A549 treated with Mapracorat at 1 μM for 4 hours (cell line): ENCODE results near the gene IL36RN. TPM values are rescaled to one million over a fixed set of nuclear protein-coding genes. Genes with fewer than 3 reads are reported as not detected.

ENCODE experiments used
- total RNA-seq: library from RNA; stranded (reverse); fragments of 200-300 nt; extraction: Qiagen RNA extraction; gene quantifications from 5 replicates; pipeline ENCODE4 v1.2.3, GENCODE V29; 2022

The IL36RN gene
- 0.07 to 0.21 TPM in 2 of 5 replicates, not detected in the others for total RNA-seq

DNA sequence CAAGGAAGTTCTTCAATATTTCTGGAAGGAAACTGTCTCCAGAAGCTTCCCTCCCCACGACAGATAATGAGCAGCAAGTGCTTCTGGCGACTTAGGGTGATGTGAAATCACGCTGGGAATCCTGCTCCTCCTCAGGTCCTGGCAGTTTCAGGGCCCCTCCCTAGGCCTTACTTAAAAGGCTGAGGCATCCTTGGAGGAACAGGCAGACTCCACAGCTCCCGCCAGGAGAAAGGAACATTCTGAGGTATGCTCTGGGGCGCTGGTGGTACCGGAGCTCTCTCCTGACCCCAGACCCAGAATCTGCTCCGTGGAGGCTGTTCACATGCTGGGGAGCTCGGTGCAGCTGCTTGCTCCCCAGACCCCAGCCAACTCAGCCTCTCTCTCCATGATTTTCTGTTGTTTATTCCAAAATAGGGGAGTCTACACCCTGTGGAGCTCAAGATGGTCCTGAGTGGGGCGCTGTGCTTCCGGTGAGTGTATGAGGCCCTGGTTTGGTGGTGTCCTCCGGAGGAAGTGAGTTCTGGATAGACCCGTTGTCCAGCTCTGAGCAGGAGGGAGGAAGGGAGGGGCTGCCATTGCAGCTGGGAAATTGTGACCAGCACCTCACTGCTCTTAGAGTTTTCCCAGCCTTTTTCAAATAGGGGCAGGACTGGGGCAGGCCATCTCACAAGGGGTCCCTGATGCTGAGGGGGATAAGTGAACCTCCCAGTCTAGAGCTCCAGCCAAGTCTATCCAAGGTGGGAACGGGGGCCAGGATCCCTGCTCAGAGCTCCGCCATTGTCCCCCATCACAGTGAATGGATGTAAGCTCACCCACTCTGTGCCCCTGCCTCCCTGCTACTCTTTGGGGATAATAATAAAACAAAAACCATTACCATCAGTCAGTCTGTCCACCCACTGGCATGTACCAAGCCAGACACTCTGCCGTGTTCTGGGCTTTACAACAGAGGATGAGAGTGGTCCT, at the start of gene IL36RN:
TSS of gene IL36RN (plus strand) at position 201 of the 963 bp plus-strand sequence. CDS start at position 442, 241 bp downstream.

DNA sequence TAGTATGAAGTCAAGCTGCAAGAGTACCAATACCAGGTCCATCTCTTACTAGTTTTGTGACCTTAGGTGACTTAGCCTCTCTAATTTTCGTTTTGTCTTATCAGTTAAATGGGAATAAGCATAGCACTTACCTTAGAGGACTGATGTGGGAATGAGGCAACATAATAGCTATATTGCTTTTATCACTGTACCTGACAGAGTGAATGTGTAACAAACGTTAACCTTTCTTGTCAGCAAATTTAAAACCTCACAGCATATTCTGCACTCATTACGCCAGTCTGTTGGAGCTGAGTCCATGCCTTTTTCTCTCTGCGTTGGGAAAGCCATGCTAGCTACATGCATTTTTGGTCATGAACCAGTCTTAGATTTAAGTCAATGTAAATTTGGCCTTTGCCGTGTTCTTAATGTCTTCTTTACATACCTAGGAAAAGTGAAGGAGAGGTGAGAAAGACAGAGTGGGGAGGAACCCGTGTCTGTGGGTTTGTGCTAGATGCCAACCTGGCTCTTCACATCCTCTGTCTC, 6.5 kb upstream of the IL36RN start, which contains the start of gene IL36B:
TSS of gene IL36B (minus strand) at position 472 of the 522 bp plus-strand sequence.

DNA sequence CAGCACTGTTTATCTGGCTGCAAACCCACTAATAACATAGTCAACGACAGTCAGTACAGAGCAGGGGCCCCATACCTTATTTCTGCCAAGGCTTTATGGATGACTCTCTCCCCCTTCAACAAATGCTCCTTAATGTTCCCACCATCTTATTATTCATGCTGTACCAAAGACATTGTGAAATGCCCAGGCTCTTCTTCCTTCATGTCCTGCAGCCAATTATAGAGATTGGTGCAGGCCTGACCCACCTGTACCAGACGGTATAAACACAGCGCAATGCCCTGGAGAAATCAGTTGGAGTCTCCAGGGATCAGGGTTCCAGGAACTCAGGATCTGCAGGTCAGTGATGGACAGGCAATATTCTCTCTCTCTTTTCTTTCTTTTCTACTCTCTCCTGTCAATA, 8.7 kb downstream of the IL36RN start, which contains the start of gene IL1F10:
TSS of gene IL1F10 (plus strand) at position 290 of the 400 bp plus-strand sequence. CDS start 4,769 bp downstream, outside the sequence.

Other genes with a start within 250 kb of the IL36RN start
- 0.13 to 0.17 TPM (median 0.14 TPM) in 4 of 5 replicates, not detected in the other for gene IL1B, start 222.4 kb upstream of the IL36RN start, total RNA-seq
- gene IL37, start 148.0 kb upstream of the IL36RN start, total RNA-seq, result not detected in 5 replicates
- not detected in 5 replicates for gene IL36G, start 81.2 kb upstream of the IL36RN start, total RNA-seq
- gene IL36A, start 53.7 kb upstream of the IL36RN start, total RNA-seq, result not detected in 5 replicates
- gene IL36B, start 6.3 kb upstream of the IL36RN start, total RNA-seq, result 0.15 to 0.34 TPM (median 0.17 TPM) in 3 of 5 replicates, not detected in the others
- gene IL1F10, start 8.8 kb downstream of the IL36RN start, total RNA-seq, result not detected in 5 replicates
- 0.13 to 0.53 TPM (median 0.37 TPM) in 5 replicates for gene IL1RN, start 68.4 kb downstream of the IL36RN start, total RNA-seq
- gene PSD4, start 114.8 kb downstream of the IL36RN start, total RNA-seq, result 10.4 to 14.6 TPM (median 12.8 TPM) in 5 replicates
- gene PAX8, start 219.7 kb downstream of the IL36RN start, total RNA-seq, result 0.50 to 1.3 TPM (median 0.80 TPM) in 5 replicates